GM19455 (cell line): Measurements from ENCODE around the gene RAI1.
"Not testable (repeated sequence)": the region's sequence is repeated elsewhere in the genome, so short reads cannot be mapped to it uniquely, and the experiment has no call there.

Source experiments
- ATAC-seq: cut with Tn5 transposase; IDR thresholded peaks from one replicate; pipeline ENCODE4 v1.9.1; 2021; ENCODE audit not compliant: unreplicated experiment

Gene RAI1

DNA sequence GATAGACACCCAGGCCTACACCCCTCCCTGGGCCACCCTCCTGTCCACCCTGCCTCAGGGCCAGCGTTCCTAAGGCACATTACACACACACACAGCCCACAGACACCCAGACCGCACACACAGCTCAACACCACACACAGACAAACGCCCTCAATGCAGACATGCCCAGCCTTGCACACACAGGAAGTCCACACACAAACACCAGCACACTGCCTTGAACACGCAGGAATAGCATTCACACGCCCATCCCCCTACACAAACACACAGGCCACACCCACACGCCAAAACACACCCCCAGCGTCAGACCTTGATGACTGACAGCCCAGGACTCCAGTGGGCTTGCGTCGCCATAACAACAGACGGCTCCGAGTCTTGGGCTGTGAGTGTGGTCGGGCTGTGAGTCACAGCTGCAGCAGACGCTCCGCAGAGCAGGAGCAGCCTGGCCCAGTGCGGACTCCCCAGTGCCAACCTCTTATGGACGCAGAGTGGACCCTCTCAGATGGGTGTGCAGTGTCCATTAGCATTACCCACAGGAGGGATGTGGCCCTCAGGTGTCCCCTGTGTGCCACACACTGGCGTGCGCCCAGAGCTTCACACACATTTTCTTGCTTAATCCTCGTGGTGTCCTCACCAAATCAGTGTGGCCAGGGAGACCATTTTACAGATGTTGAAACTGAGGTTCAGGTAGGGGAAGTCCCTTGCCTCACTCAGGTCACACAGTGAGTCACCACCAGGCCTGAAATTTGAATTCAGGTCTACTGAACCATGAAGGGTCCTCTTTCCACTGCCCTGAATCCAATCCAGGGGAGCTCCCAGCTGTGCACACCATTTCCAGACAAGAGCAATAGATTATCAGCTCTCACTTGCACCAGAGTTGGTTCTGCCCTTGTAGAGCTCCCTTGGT, 17.8 kb upstream of the RAI1 start:
- ATAC-seq = peak; percentile 81

DNA sequence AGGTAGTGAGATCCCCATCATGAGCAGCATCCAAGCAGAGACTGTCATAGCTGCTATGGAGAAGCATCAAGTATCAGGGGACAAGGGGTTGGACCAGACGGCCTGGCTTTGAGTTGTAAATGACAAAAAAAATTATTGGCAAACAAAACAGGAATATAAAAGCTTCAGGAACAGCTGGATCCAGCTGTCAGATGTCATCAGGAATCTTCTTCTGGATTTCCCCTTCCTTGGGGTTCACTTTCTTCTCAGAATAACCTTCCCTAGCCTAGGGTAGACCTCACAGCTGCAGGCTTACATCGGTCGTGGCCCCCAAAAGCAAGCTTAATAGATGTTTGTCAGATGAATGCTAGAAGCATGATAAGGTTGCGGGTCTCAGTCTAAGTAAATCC, 17.2 kb upstream of the RAI1 start:
- ATAC-seq = no peak

DNA sequence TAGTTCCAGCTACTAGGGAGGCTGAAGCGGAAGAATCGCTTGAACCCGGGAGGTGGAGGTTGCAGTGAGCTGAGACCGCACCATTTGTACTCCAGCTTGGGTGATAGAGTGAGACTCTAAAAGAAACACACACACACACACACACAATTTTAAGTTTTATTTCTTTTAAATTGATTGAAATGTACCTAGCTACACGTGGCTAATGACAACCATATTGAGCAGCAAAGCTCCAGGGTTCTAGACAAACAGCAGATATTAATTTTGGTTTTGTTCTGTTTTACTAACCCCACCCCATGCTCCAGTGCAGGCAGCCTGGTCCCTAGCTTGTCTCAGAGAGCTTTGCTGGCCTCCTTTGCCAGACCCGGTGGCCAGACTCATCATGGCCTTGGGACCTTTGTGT, 16.0 kb upstream of the RAI1 start:
- ATAC-seq = no peak

DNA sequence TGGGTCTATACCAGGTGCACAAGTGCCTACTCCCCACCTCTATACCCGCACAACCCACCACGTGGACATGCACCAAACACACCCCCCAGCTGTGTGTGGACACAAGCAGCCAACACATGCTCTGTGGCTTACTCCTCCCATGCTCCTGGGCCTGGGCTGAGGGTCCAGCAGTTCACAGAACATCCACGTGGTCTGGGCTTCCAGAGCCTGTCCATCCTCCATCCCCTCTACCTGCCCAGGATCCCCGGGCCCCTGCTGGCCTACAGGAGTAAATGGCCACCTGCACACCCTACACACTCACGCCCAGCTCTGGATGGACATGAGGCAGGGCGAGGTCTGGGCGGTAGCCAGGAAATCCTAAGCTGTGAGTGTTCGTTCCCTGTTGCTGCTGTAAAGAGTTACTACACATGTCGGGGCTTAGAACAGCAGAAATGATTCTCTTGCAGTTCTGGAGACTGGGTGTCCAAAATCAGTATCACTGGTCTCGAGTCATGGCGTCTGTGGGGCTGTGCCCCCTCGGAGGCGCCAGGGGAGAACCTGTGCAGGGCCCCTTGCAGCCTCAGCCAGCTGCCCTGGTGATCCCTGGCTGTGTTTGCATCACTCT, 15.0 kb upstream of the RAI1 start:
- no peak for ATAC-seq

DNA sequence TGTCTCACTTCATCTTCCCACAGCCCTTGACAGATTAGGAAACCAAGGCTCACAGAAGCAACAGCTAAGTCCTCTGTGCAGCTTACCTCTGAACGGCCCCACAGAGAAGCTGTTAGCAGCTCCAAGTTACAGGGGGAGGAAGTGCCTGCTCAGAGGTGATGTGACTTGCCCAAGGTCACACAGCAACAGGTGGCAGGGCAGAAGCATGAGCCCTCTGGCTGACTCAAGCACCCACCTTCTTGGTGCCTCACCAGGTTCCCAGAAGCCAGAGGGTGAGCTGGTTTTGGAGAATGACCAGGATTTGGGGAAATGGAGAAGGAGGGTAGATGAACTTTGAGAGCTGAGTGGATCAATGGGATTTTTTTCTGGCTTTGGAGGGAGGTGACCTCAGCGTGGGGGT, 14.0 kb upstream of the RAI1 start:
- ATAC-seq = no peak

DNA sequence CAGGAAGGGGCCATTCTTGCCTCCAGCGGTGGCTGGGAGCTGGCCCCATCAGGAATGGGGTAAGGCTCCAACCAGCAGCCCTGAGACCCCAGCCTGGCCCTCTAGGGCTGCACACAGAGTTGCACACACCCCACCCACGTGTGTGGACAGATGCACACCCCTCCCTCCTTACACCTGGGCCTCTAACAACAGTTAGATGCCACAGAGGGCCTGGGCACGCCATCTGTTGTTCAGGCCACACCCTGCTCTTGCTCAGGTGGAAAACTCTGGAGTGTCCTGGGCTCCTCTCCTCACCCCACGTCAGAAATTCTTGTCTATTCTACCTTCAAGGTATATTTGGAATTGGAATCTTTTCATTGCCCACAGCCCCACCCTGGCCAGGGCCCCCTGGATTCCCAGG, 13.3 kb upstream of the RAI1 start:
- no peak for ATAC-seq

DNA sequence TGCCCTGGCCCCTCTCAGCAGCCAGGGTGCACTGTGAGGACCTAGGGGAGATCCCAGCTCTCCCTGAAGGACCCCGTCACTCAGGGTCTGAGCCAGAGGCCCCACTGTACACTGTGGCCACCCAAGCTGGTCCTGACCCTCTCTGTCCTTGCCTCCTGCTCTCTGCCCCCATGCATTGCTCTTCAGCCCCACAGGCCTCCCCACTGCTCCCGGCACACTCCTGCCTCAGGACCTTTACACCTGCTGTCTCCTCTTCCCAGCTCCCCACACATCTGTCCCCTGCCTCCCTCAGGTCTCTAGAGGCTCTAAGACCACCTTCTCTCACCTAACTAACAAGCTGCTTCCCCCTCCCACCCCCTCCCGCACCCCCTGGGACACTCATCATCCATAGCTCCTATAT, 12.9 kb upstream of the RAI1 start:
- ATAC-seq = no peak

DNA sequence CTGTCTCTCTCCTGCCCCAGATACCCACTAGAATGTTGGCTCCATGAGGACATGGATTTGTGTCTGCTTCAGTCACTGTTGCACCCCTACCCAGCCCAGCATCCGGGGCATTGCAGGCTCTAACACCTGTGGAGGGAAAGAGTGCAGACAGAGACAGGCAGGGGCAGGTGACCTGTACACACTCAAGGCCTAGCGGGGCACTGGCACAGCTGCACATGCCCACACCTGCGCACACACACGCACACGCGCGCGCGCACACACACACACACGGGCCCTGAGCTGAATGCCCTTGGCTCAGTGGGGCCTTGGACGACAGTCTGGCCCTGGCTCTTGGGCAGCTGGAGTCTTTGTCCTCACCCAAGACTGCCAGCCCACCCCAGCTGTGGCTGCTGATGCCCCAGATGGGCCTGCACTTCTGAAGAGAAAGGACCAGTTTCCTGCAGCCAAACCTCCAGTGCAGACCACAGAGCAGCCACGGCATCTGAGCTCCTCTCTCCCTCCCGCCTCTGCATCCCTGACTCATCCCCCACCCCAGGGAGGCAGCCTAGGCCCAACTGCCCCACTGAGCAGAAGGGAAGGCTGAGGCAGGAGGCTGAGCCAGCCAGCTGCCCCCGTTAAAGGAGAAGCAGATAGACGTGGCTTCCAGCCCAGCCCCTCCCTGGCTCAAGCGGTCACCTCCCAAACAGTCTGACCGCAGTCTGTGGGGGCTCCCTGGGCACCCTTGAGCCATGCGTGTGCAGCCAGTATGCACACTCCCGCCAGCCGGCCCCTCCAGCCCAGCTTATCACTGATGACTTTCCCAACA, 12.3 kb upstream of the RAI1 start:
- ATAC-seq = no peak

DNA sequence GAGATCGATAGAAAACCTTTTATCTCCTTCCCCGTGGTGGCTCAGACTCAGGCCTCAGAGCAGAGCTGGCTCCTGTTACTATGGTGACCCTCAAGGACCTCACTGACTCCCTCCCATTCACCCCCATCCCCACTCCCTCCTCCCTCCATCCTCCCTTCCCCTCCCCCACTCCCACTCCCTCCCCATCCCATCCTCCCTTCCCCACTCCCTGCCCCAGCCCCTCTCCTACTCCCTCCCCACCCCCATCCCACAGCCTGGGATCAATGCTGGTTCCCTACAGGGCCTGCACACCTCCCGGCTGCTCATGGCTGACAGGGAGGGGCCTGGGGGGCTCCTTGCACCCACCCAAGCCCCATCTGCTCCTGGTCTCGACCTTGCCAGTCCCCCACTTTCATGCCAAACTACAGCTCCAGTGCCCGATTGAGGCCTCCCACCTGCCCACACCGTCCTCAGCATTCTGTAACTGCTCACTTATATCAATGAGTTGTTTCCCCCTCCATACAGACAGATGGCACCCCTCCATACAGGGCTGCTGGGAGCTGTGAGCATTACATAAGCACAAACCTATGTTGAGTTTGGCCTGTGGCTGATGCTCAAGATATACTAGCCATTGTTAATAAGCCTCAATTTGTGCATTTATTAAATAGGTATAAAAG, 11.6 kb upstream of the RAI1 start:
- no peak for ATAC-seq

DNA sequence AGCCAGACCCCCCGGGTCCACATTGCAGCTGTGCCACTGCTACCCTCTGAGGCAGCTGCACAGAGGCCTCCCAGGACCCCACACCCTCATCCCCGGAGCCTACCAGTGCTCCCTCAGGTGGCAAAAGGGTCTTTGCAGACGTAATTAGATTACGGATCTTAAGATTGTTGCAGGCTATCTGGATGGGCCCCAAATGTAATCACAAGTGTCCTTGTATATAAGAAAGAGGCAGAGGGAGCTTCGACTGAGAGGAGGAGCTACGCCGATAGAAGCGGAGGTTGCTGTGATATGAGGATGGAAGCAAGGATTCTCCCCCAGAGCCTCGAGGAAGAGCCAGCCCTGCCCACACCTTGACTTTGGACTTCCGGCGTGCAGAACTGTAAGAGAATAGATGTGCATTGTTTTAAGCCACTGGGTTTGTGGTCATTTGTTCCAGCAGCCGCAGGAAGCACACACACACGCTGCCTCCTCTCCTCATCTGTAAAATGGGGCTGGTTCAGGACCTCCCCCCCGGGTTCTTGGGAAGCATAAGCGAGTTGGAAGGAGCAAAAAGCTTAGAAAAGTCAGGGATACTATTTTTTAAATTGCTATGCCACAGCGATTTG, 10.5 kb upstream of the RAI1 start:
- ATAC-seq = no peak

DNA sequence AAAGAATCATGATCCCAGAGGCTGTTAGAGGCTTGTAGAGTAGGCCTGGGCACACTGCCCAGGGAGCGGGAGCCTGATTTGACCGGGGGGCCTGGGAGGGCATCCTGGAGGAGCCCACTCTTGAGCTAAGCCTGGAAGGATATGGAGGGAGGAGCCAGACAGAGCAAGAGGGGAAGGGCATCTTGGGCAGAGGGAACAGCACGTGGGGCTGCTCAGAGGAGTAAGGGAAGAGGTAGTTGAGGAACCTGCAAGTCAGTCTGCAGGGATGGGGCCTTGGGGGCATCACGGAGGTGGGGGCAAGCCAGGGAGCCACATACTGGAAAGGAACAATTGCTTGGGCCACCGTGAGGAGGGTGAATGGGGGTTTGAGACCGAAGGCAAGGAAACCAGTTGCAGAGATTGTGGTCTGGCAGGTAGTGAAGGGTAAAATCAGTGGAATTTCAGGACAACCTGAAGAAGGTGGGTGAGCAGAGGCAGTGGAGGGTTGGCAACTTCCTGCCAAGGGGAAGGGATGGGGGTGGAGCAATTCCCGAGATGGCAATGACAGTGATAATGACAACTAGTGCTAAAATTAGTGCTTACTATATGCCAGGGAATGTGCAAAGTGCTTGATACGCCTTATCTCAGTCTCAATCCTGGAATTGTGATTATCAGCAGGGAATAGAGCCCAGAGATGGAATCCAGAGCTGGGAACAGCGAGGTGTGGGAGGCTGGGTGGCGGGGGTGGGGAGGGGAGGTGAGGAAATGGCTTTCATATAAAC, 9.7 kb upstream of the RAI1 start:
- ATAC-seq = no peak

DNA sequence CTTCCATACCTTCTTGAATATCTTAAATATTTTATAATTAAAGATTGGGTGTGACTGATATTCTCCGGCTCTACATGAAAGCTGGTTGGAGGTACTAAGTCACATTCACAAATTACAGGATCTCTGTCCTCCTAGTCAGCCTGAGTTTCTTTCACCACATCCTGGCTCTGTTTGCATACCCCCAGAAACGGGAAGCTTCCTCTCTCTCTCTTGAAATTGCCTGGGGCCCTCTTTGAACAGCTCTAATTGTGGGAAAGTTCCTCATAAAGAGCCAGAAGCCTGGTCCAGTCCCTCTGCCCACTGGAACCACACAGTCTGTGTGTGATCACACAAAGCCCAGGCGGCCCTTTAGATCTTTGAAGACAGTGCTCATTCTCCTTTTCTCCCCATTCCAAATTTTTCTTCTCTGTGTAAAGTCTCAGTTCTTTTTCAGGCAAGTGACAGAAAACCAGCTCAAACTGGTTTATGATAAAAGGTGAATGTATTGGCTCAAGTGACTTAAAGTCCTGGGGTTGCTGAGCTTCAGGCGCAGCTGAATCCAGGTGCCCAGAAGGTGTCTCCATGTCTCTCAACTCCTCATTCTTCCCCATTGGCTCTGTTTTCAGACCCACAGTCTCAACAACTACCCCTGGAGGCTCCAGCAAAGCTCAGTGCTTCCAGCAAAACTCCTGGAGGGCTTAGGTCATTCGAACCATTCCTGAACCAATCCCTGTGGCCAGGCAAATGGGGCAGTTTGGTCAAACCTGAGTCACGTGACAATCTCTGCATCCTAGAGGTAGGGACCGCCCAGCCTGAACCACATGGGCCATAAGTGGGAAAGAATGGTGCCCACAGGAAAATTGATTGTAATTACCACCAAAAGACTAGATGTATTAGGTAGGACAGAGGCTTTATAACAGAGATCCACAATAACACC, 8.5 kb upstream of the RAI1 start:
- ATAC-seq = no peak

DNA sequence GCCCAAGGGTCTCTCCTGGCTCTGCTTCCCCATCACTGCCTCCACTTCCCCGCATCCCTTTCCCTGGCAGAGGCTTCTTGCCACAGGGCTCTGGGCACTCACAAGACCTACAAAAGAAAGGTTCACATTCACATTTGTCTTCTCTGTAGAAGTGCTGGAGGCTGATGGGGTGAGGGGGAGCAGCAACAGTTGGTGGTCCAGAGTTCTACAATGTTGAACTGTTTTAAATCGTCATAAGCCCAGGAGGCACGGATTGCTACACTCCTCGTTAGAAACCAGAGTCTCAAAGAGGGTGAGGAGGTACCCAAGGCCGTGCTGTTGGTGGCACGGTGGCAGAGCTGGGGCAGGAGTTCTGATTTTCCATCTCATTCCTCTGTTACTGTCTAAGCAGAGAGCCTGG, 5.8 kb upstream of the RAI1 start:
- ATAC-seq = no peak

DNA sequence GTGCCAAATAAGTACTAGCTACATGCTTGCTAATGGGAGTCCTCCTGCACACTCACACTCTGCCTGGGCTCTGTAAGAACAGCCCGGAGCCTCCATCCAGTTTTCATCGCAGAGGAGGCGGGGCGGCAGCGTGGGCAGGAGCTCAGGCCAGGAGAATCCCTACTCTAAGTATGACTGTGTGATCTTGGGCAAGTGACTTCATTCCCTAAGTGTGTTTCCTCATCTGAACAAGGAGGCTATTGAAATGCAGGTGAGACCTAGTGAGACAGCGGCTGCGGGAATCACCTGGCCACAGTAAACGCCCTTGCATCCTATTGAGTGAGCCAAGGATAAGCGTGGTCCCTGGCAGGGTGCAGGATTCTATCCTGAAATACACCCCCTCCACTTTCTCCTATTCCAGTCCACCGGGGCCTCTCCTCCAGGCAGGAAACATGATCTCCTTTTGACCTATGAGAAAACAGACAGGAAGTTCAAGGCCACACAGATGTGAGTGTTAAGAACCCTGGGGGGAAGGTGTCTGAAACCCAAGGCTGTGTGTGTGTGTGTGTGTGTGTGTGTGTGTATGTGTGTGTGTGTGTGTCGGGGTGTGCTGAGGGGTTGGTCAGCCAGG, 5.2 kb upstream of the RAI1 start:
- no peak for ATAC-seq

DNA sequence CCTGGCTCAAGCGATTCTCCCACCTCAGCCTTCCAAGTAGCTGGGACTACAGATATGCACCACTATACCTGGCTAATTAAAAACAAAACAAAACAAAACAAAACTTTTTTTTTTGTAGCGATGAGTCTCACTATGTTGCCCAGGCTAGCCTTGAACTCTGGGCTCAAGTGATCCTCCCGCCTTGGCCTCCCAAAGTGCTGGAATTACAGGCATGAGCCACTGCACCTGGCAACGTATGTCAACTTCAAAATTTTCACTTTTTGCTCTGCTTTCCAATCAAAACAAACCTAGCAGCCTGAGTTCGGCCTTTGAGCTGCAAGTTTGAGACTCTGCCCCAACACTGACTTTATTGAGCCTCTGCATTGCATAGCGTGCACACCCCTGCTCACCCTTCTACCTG, 4.5 kb upstream of the RAI1 start:
- no peak for ATAC-seq

DNA sequence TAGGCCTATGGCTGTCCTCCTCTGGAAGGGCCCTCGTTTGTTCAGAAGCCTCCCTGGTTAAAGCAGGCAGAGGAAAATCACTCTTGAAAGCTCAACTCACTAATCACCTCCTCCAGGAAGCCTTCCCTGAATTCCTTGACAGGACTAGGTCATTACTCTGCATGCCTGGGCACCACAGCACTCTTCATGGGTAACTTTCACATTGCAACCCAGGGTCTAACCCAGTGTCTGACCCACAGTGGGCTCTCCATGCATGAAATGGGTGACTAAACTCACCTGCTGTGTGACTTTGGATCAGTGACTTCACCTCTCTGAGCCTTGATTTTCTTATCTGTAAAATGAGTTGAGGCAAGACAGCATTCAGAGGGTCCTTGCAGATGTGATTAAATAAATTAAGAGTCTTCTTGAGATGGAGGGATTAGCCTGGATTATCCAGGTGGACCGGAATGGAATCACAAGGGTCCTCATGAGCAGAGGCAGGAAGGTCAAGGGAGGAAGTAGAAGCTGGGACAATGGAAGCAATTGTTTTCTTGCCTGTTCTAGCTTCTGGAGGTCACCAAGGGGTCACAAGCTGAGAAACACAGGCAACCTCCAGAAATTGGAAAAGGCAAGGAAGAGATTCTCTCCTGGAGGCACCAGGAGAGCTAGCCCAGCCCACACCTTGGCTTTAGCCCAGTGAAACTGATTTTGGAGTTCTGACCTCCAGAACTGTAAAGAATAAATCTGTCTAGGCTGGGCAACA, 3.8 kb upstream of the RAI1 start:
- ATAC-seq = no peak

DNA sequence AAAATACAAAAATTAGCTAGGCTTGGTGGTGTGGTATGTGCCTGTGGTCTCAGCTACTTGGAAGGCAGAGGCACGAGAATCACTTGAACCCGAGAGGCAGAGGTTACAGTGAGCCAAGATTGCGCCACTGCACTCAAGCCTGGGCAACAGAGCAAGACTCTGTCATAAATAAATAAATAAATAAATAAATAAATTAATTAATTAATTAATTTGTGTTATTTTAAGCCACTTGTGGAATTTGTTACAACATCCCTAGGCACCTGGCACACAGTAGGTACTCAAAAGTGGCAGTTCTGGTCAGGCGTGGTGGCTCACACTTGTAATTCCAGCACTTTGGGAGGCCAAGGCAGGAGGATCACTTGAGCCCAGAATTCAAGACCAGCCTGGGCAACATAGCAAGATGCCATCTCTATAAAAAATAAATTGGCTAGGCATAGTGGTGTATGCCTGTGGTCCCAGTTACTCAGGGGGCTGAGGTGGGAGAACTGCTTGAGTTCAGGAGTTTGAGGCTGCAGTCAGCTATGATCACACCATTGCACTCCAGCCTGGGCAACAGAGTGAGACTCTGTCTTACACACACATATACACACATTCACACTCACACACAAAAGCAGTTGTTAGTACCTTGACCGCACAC, 3.1 kb upstream of the RAI1 start:
- ATAC-seq = not testable (repeated sequence)

DNA sequence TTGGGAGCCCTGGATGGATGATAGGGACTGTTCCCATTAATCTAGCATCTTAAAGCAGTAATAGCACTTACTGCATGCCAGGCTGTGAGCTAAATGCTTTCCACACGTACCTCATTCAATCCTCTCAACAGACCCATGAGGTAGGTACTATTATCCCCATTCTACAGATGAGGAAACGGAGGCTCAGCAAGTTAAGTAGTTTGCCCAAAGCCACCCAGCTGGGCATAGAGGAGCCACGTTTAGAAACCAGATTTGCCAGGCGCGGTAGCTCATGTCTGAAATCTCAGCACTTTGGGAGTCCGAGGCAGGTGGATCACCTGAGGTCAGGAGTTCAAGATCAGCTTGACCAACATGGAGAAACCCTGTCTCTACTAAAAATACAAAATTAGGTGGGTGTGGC, 2.0 kb upstream of the RAI1 start:
- no peak for ATAC-seq
